ENCODE results near the gene FAM117A. TPM values are rescaled to one million over a fixed set of nuclear protein-coding genes. Genes with fewer than 3 reads are reported as not detected.
A peak's percentile ranks its signal among the peaks of the same experiment; 100 is the strongest.

Gene FAM117A
- total and polyA plus RNA-seq, 10 of the 15 experiments (the other 5 are each of a cell fraction or from before 2014, with no cell fraction given) = 2.1 to 29.6 (median 20.0) TPM

DNA sequence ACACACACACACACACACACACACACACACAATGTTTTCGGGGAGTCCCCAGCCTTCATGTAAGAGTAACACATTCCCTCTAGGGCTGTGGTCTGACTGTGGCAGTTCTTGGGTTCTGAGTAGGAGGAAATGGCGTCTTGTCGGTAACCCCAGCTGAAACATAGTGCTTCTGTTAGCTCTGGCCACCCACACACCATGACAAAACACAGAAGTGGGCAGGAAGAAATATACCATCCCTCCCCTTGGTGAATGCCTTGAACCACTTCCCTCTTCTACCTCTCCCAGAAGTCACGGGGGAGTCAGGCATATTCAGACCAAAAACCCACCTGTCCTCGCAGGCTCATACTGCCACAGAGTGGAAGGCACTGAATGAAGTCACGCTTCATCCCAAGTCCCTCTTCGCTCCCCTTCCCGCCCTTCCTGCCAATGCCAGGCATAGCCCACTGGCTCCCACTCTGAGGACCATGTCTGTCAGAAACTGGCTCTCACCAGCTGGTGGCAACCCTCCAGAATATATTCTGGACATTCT lies 67.6 kb downstream of the FAM117A start (continued):
- TF ChIP-seq, protein P1, sequence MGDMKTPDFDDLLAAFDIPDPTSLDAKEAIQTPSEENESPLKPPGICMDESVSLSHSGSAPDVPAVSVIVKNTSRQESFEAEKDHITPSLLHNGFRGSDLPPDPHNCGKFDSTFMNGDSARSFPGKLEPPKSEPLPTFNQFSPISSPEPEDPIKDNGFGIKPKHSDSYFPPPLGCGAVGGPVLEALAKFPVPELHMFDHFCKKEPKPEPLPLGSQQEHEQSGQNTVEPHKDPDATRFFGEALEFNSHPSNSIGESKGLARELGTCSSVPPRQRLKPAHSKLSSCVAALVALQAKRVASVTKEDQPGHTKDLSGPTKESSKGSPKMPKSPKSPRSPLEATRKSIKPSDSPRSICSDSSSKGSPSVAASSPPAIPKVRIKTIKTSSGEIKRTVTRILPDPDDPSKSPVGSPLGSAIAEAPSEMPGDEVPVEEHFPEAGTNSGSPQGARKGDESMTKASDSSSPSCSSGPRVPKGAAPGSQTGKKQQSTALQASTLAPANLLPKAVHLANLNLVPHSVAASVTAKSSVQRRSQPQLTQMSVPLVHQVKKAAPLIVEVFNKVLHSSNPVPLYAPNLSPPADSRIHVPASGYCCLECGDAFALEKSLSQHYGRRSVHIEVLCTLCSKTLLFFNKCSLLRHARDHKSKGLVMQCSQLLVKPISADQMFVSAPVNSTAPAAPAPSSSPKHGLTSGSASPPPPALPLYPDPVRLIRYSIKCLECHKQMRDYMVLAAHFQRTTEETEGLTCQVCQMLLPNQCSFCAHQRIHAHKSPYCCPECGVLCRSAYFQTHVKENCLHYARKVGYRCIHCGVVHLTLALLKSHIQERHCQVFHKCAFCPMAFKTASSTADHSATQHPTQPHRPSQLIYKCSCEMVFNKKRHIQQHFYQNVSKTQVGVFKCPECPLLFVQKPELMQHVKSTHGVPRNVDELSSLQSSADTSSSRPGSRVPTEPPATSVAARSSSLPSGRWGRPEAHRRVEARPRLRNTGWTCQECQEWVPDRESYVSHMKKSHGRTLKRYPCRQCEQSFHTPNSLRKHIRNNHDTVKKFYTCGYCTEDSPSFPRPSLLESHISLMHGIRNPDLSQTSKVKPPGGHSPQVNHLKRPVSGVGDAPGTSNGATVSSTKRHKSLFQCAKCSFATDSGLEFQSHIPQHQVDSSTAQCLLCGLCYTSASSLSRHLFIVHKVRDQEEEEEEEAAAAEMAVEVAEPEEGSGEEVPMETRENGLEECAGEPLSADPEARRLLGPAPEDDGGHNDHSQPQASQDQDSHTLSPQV (IDR thresholded peaks at IDR 0.05) = no peak
- TF ChIP-seq BHLHE40 (IDR thresholded peaks at IDR 0.05; ENCODE audit: borderline replicate concordance in 1 of 2, low read depth in 2 of 2, low read length in 1 of 2) (peak; percentile 10 to 66; a peak in 2 of 4 replicates), ATF7 (IDR thresholded peaks at IDR 0.05; ENCODE audit: low read depth) (peak; percentile 92), ZNF384 (IDR thresholded peaks at IDR 0.05; ENCODE audit: borderline replicate concordance, low read depth, low read length) (no peak), ZNF274 (IDR thresholded peaks at IDR 0.05; ENCODE audit: insufficient read depth, insufficient read length) (no peak), CHD4 (IDR thresholded peaks at IDR 0.05) (no peak), RELA (IDR thresholded peaks at IDR 0.05; ENCODE audit: borderline replicate concordance, partially characterized antibody) (peak; percentile 16), TCF12 (IDR thresholded peaks at IDR 0.05; ENCODE audit: low read depth, low read length) (peak; percentile 20; the same call in 1 of the 2 replicates), SREBF1 (IDR thresholded peaks at IDR 0.05; ENCODE audit: low read length) (no peak), HDGF (IDR thresholded peaks at IDR 0.05) (peak; percentile 70; the same call in 1 of the 2 replicates), CREM (IDR thresholded peaks at IDR 0.05; ENCODE audit: low read depth) (peak; percentile 65)
- TF ChIP-seq, protein P2, sequence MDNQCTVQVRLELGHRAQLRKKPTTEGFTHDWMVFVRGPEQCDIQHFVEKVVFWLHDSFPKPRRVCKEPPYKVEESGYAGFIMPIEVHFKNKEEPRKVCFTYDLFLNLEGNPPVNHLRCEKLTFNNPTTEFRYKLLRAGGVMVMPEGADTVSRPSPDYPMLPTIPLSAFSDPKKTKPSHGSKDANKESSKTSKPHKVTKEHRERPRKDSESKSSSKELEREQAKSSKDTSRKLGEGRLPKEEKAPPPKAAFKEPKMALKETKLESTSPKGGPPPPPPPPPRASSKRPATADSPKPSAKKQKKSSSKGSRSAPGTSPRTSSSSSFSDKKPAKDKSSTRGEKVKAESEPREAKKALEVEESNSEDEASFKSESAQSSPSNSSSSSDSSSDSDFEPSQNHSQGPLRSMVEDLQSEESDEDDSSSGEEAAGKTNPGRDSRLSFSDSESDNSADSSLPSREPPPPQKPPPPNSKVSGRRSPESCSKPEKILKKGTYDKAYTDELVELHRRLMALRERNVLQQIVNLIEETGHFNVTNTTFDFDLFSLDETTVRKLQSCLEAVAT (IDR thresholded peaks at IDR 0.05) = peak; percentile 82
- TF ChIP-seq, protein P3, sequence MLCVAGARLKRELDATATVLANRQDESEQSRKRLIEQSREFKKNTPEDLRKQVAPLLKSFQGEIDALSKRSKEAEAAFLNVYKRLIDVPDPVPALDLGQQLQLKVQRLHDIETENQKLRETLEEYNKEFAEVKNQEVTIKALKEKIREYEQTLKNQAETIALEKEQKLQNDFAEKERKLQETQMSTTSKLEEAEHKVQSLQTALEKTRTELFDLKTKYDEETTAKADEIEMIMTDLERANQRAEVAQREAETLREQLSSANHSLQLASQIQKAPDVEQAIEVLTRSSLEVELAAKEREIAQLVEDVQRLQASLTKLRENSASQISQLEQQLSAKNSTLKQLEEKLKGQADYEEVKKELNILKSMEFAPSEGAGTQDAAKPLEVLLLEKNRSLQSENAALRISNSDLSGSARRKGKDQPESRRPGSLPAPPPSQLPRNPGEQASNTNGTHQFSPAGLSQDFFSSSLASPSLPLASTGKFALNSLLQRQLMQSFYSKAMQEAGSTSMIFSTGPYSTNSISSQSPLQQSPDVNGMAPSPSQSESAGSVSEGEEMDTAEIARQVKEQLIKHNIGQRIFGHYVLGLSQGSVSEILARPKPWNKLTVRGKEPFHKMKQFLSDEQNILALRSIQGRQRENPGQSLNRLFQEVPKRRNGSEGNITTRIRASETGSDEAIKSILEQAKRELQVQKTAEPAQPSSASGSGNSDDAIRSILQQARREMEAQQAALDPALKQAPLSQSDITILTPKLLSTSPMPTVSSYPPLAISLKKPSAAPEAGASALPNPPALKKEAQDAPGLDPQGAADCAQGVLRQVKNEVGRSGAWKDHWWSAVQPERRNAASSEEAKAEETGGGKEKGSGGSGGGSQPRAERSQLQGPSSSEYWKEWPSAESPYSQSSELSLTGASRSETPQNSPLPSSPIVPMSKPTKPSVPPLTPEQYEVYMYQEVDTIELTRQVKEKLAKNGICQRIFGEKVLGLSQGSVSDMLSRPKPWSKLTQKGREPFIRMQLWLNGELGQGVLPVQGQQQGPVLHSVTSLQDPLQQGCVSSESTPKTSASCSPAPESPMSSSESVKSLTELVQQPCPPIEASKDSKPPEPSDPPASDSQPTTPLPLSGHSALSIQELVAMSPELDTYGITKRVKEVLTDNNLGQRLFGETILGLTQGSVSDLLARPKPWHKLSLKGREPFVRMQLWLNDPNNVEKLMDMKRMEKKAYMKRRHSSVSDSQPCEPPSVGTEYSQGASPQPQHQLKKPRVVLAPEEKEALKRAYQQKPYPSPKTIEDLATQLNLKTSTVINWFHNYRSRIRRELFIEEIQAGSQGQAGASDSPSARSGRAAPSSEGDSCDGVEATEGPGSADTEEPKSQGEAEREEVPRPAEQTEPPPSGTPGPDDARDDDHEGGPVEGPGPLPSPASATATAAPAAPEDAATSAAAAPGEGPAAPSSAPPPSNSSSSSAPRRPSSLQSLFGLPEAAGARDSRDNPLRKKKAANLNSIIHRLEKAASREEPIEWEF (IDR thresholded peaks at IDR 0.05; ENCODE audit: insufficient replicate concordance, low read depth, low read length) = no peak
- TF ChIP-seq, protein P4, sequence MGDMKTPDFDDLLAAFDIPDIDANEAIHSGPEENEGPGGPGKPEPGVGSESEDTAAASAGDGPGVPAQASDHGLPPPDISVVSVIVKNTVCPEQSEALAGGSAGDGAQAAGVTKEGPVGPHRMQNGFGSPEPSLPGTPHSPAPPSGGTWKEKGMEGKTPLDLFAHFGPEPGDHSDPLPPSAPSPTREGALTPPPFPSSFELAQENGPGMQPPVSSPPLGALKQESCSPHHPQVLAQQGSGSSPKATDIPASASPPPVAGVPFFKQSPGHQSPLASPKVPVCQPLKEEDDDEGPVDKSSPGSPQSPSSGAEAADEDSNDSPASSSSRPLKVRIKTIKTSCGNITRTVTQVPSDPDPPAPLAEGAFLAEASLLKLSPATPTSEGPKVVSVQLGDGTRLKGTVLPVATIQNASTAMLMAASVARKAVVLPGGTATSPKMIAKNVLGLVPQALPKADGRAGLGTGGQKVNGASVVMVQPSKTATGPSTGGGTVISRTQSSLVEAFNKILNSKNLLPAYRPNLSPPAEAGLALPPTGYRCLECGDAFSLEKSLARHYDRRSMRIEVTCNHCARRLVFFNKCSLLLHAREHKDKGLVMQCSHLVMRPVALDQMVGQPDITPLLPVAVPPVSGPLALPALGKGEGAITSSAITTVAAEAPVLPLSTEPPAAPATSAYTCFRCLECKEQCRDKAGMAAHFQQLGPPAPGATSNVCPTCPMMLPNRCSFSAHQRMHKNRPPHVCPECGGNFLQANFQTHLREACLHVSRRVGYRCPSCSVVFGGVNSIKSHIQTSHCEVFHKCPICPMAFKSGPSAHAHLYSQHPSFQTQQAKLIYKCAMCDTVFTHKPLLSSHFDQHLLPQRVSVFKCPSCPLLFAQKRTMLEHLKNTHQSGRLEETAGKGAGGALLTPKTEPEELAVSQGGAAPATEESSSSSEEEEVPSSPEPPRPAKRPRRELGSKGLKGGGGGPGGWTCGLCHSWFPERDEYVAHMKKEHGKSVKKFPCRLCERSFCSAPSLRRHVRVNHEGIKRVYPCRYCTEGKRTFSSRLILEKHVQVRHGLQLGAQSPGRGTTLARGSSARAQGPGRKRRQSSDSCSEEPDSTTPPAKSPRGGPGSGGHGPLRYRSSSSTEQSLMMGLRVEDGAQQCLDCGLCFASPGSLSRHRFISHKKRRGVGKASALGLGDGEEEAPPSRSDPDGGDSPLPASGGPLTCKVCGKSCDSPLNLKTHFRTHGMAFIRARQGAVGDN (IDR thresholded peaks at IDR 0.05) = no peak

All from GM12878 (cell line).